ENCODE data around the gene CD2BP2.

DNA sequence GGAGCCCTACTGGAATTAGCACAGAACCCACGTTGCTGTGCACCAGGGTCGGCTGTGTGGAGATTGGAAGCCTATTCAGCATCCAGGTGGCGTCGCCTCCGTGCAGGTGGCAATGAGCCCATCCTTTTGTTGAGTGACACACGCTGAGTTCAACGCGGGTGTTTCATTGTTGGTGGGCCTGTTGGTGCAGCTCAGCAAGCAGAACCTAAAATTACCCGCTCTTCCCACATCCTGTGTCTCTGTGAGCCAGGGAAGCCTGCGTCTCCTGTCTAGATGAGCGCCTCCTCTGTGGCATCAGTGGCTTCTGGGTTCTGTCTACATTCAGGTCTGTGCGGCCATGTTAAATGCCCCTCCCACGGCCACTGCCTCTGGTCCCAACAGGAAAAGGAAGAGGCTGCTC lies 14.5 kb downstream of the CD2BP2 start:
- TF ChIP-seq, protein P1, sequence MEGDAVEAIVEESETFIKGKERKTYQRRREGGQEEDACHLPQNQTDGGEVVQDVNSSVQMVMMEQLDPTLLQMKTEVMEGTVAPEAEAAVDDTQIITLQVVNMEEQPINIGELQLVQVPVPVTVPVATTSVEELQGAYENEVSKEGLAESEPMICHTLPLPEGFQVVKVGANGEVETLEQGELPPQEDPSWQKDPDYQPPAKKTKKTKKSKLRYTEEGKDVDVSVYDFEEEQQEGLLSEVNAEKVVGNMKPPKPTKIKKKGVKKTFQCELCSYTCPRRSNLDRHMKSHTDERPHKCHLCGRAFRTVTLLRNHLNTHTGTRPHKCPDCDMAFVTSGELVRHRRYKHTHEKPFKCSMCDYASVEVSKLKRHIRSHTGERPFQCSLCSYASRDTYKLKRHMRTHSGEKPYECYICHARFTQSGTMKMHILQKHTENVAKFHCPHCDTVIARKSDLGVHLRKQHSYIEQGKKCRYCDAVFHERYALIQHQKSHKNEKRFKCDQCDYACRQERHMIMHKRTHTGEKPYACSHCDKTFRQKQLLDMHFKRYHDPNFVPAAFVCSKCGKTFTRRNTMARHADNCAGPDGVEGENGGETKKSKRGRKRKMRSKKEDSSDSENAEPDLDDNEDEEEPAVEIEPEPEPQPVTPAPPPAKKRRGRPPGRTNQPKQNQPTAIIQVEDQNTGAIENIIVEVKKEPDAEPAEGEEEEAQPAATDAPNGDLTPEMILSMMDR (IDR thresholded peaks at IDR 0.05) = no peak
- TF ChIP-seq EZH2 (IDR thresholded peaks at IDR 0.05; ENCODE audit: borderline replicate concordance, insufficient read depth, low read depth, low read length, poor library complexity, severe bottlenecking) = no peak

All from B cell (primary cell).